HCT116 (cell line): ENCODE measurements around the gene CTRB2. TPM values are rescaled to one million over a fixed set of nuclear protein-coding genes. Genes with fewer than 3 reads are reported as not detected.

ENCODE experiments used
- ATAC-seq: fragments of 200-7000 bp; cut with Tn5 transposase; 2 replicates; pipeline ENCODE4 v1.9.1; 2020; ENCODE audit warnings: mild to moderate bottlenecking, moderate library complexity
- BruUV-seq: library from RNA; stranded (reverse); fragments of 400-500 nt; replicated peaks from 2 replicates; lab custom pipeline; 2021; lab: Mats Ljungman, UMichigan
- CTCF ChIA-PET: fragments of 300-600 bp; sonication (Branson Sonifier 250); formaldehyde crosslinking; loops from one replicate; lab custom pipeline; 2021; ENCODE audit warnings: antibody characterized with exemption; lab: Charles Lee
- POLR2A ChIA-PET: fragments of 300-600, 350-600 bp; sonication (Branson Sonifier 250); formaldehyde crosslinking; loops from one replicate; lab custom pipeline; 2021; ENCODE audit warnings: antibody characterized with exemption; lab: Charles Lee
- RAD21 ChIA-PET, 2 experiments: fragments of 300-600 bp; sonication (Branson Sonifier 250); formaldehyde crosslinking; loops; one replicate each; lab custom pipeline; 2023; ENCODE audit warnings: low total read pairs in 2 of 2; ENCODE audit not compliant: uncharacterized antibody in 2 of 2, unreplicated experiment in 2 of 2, low non-redundant PET in 1 of 2; lab: Charles Lee
- DNase-seq: peaks from one replicate; pipeline ENCODE4 v3.0.0-alpha.2; 2010; ENCODE audit warnings: low read depth, low spot score
- H2AFZ ChIP-seq: fragments of 200-600 bp; shearing (Covaris generic), sonication (generic); 2 replicates; pipeline ENCODE4 v1.6.1; 2017; ENCODE audit warnings: low read depth, mixed run types, mixed read lengths, antibody characterized with exemption, low read length; ENCODE audit not compliant: poor library complexity, severe bottlenecking
- H3K27ac ChIP-seq: 2 replicates; pipeline ENCODE4 v1.5.1; 2012; ENCODE audit warnings: low read depth, low read length
- H3K27me3 ChIP-seq: fragments of 200-600 bp; sonication (generic); 2 replicates; pipeline ENCODE4 v1.6.1; 2016; ENCODE audit warnings: mixed run types, low read length, mixed read lengths; ENCODE audit not compliant: insufficient read depth
- H3K36me3 ChIP-seq, 2 experiments: fragments of 200-500 bp in 1 of 2; fragments of 200-600 bp in 1 of 2; sonication (Bioruptor generic) in 1 of 2; sonication (generic) in 1 of 2; 2 replicates each; pipeline versions ENCODE4 v1.5.1 to v1.6.1; 2014 to 2016; ENCODE audit warnings: low read length in 2 of 2, inconsistent platforms in 1 of 2, mixed read lengths in 1 of 2, mixed run types in 1 of 2; ENCODE audit not compliant: insufficient read depth in 2 of 2, control insufficient read depth in 1 of 2
- H3K4me1 ChIP-seq, 2 experiments: fragments of 200-600 bp in 1 of 2; sonication (generic) in 1 of 2; 2 replicates each; pipeline versions ENCODE4 v1.5.1 to v1.6.1; 2012 to 2017; ENCODE audit warnings: low read length in 2 of 2, inconsistent platforms in 1 of 2, mild to moderate bottlenecking in 1 of 2, mixed read lengths in 1 of 2, mixed run types in 1 of 2, moderate library complexity in 1 of 2; ENCODE audit not compliant: insufficient read depth in 2 of 2, control insufficient read depth in 1 of 2
- H3K4me2 ChIP-seq: fragments of 200-600 bp; sonication (generic); 2 replicates; pipeline ENCODE4 v1.6.1; 2017; ENCODE audit warnings: mixed run types, low read length, mixed read lengths
- H3K4me3 ChIP-seq, 2 experiments: fragments of 200-600 bp in 1 of 2; sonication (generic) in 1 of 2; replicated peaks in 1 of 2; 2 replicates each; pipeline ENCODE4 v1.5.1; 2011 to 2016; ENCODE audit warnings: low read length in 2 of 2, control low read depth in 1 of 2, low read depth in 1 of 2, mild to moderate bottlenecking in 1 of 2, mixed read lengths in 1 of 2, mixed run types in 1 of 2
- H3K79me2 ChIP-seq: fragments of 200-600 bp; sonication (generic); 2 replicates; pipeline ENCODE4 v1.6.1; 2017; ENCODE audit warnings: mild to moderate bottlenecking, mixed run types, low read length, moderate library complexity, mixed read lengths; ENCODE audit not compliant: insufficient read depth
- H3K9ac ChIP-seq: fragments of 200-600 bp; sonication (generic); 2 replicates; pipeline ENCODE4 v1.6.1; 2016; ENCODE audit warnings: low read length, mixed read lengths
- H3K9me2 ChIP-seq: fragments of 200-600 bp; sonication (generic), shearing (Covaris generic); 2 replicates; pipeline ENCODE4 v1.6.1; 2017; ENCODE audit warnings: mixed run types, mild to moderate bottlenecking, moderate library complexity; ENCODE audit not compliant: insufficient read depth
- H3K9me3 ChIP-seq, 2 experiments: fragments of 200-500 bp in 1 of 2; fragments of 200-600 bp in 1 of 2; sonication (Bioruptor generic) in 1 of 2; sonication (generic) in 1 of 2; 2 replicates each; pipeline ENCODE4 v1.6.1; 2014 to 2017; ENCODE audit warnings: low read length in 2 of 2, mixed read lengths in 2 of 2, inconsistent platforms in 1 of 2, low read depth in 1 of 2, mild to moderate bottlenecking in 1 of 2, mixed run types in 1 of 2, moderate library complexity in 1 of 2; ENCODE audit not compliant: control insufficient read depth in 1 of 2, insufficient read depth in 1 of 2
- H4K20me1 ChIP-seq: fragments of 200-600 bp; sonication (generic), shearing (Covaris generic); 2 replicates; pipeline ENCODE4 v1.6.1; 2017; ENCODE audit warnings: mixed run types, mild to moderate bottlenecking, moderate library complexity; ENCODE audit not compliant: insufficient read depth
- ATF3 ChIP-seq: IDR thresholded peaks from 2 replicates; pipeline ENCODE4 v1.6.1; 2012
- CEBPB ChIP-seq: IDR thresholded peaks from 2 replicates; pipeline ENCODE4 v1.6.1; 2012; ENCODE audit warnings: low read depth
- CTCF ChIP-seq, 3 experiments: fragments of 200-600 bp in 1 of 3; sonication (generic) in 1 of 3; IDR thresholded peaks in 2 of 3; conservative IDR thresholded peaks in 1 of 3; 2 replicates each; pipeline ENCODE4 v1.5.1; 2012 to 2017; ENCODE audit warnings: low read depth in 2 of 3, low read length in 2 of 3, antibody characterized with exemption in 1 of 3, borderline replicate concordance in 1 of 3, control low read depth in 1 of 3, mild to moderate bottlenecking in 1 of 3, mixed read lengths in 1 of 3, mixed run types in 1 of 3, moderate library complexity in 1 of 3; ENCODE audit not compliant: insufficient read depth in 1 of 3
- EGR1 ChIP-seq: IDR thresholded peaks from 2 replicates; pipeline ENCODE4 v1.6.1; 2012; ENCODE audit warnings: low read depth
- EZH2 ChIP-seq: fragments of 200-600 bp; sonication (generic); IDR thresholded peaks from 2 replicates; pipeline ENCODE4 v1.6.1; 2017; ENCODE audit warnings: antibody characterized with exemption, mixed run types
- EZH2phosphoT487 ChIP-seq: fragments of 200-600 bp; IDR thresholded peaks from 2 replicates; pipeline ENCODE4 v1.6.1; 2018; ENCODE audit warnings: antibody characterized with exemption, borderline replicate concordance
- FOSL1 ChIP-seq: IDR thresholded peaks from 2 replicates; pipeline ENCODE4 v1.6.1; 2012; ENCODE audit warnings: low read depth
- JUND ChIP-seq: IDR thresholded peaks from 2 replicates; pipeline ENCODE4 v1.6.1; 2012
- MAX ChIP-seq: IDR thresholded peaks from 2 replicates; pipeline ENCODE4 v1.6.1; 2012
- REST ChIP-seq: IDR thresholded peaks from 2 replicates; pipeline ENCODE4 v1.6.1; 2012; ENCODE audit warnings: low read depth
- SIN3A ChIP-seq: IDR thresholded peaks from 2 replicates; pipeline ENCODE4 v1.6.1; 2012; ENCODE audit warnings: low read depth
- SRF ChIP-seq: IDR thresholded peaks from 2 replicates; pipeline ENCODE4 v1.6.1; 2012; ENCODE audit warnings: low read depth
- YY1 ChIP-seq: IDR thresholded peaks from 2 replicates; pipeline ENCODE4 v1.6.1; 2011; ENCODE audit warnings: low read length, low read depth, moderate library complexity, mild to moderate bottlenecking; ENCODE audit not compliant: insufficient replicate concordance; ENCODE audit errors: extremely low read depth
- ZBTB33 ChIP-seq: IDR thresholded peaks from 2 replicates; pipeline ENCODE4 v1.6.1; 2011; ENCODE audit warnings: mild to moderate bottlenecking, low read length, moderate library complexity; ENCODE audit not compliant: insufficient replicate concordance; ENCODE audit errors: extremely low read depth
- ZNF274 ChIP-seq: fragments of 200-500 bp; sonication (Bioruptor generic); IDR thresholded peaks from 2 replicates; pipeline ENCODE4 v1.6.1; 2014; ENCODE audit warnings: mild to moderate bottlenecking, low read depth, low read length, inconsistent platforms
- intact Hi-C: fragments of 100-400 bp; cut with micrococcal nuclease; formaldehyde crosslinking; loops from 2 replicates; pipeline ENCODE4 v1.10.0; 2022
- total RNA-seq: library from RNA; stranded (reverse); gene quantifications from one replicate; pipeline ENCODE4 v1.2.1, GENCODE V29; 2021; ENCODE audit not compliant: unreplicated experiment

CTRB2 gene
- total RNA-seq, 1 experiment from 2014 or later, result 10.0 TPM

GRCh38 chr16:75198135-75198600 is 8.8 kb downstream of the CTRB2 start:
- ChIA-PET CTCF (interaction anchor here (0.7 to 2.5 kb wide), 5 partner anchors 189 to 319 kb away, joined by 3 to 15 read pairs (median 3); no protein-coding TSS in a partner anchor), RAD21 (no interaction called here), POLR2A (no interaction called here)
- Histone ChIP-seq H3K79me2 (no peaks in the 10 kb centered on the region), H3K4me3 (no peak overlapping the region), H3K9me2 (no peaks in the 10 kb centered on the region), H3K4me1 (peaks cover 0 to 4% of the 10 kb centered on the region in 2 experiments; a peak in 1 of 4 replicates), H3K9me3 (no peaks in the 10 kb centered on the region), H3K36me3 (no peaks in the 10 kb centered on the region), H3K9ac (no peak overlapping the region), H2AFZ (no peak overlapping the region), H4K20me1 (no peaks in the 10 kb centered on the region), H3K27ac (no peak overlapping the region), H3K4me2 (no peak overlapping the region), H3K27me3 (no peaks in the 10 kb centered on the region; the same call in 1 of the 2 replicates)
- no TSS peak for BruUV-seq
- intact Hi-C loops, result loop anchor here (5.0 kb wide), 1 partner anchor 424 kb away; the partner anchor contains the start of gene ADAT1
- DNase-seq (no peak), ATAC-seq (no peak)
- TF ChIP-seq EZH2phosphoT487, result no peak
- TF ChIP-seq JUND, result no peak
- TF ChIP-seq REST, result no peak
- no peak for TF ChIP-seq ATF3
- no peak for TF ChIP-seq YY1
- TF ChIP-seq FOSL1, result no peak
- no peak for TF ChIP-seq EGR1
- no peak for TF ChIP-seq ZNF274
- TF ChIP-seq SIN3A, result no peak
- TF ChIP-seq ZBTB33, result no peak
- no peak for TF ChIP-seq CEBPB
- TF ChIP-seq MAX, result no peak
- no peak for TF ChIP-seq CTCF (IDR thresholded peaks at IDR 0.05 in 2 of 3, conservative IDR thresholded peaks at IDR 0.05 in 1 of 3; ENCODE audit: borderline replicate concordance in 1 of 3, insufficient read depth in 1 of 3, low read depth in 2 of 3, low read length in 2 of 3)
- TF ChIP-seq SRF, result no peak
- TF ChIP-seq EZH2, result no peak
